ENCODE measurements around the gene CD22. TPM values are rescaled to one million over a fixed set of nuclear protein-coding genes. Genes with fewer than 3 reads are reported as not detected.
A peak's percentile ranks its signal among the peaks of the same experiment; 100 is the strongest.

Gene CD22
- total and polyA plus RNA-seq, 10 of the 15 experiments (the other 5 are each of a cell fraction or from before 2014, with no cell fraction given) = 23.0 to 344 (median 181) TPM

GRCh38 chr19:35352448-35353304 is 23.7 kb downstream of the CD22 start (continued):
- TF ChIP-seq CEBPZ (IDR thresholded peaks at IDR 0.05; ENCODE audit: low read depth, low read length) (no peak), NKRF (conservative IDR thresholded peaks at IDR 0.05) (0 out of 2 replicates have a peak, but pooled peaks have one; percentile 41), BACH1 (IDR thresholded peaks at IDR 0.05; ENCODE audit: borderline replicate concordance) (no peak), POLR2A (IDR thresholded peaks at IDR 0.05; ENCODE audit: low read depth, low read length) (peak; percentile 33; the same call in 1 of the 2 replicates), CBFB (IDR thresholded peaks at IDR 0.05; ENCODE audit: low read depth) (no peak), MEF2B (IDR thresholded peaks at IDR 0.05; ENCODE audit: partially characterized antibody, poor library complexity, severe bottlenecking) (peak; percentile 83), ZBTB4 (CRISPR knock-in tag; IDR thresholded peaks at IDR 0.05) (no peak), ATF2 (IDR thresholded peaks at IDR 0.05; ENCODE audit: low read length) (no peak), NR2F1 (conservative IDR thresholded peaks at IDR 0.05) (peak; percentile 48), PBX3 (IDR thresholded peaks at IDR 0.05; ENCODE audit: insufficient replicate concordance, low read depth, low read length) (no peak), PML (IDR thresholded peaks at IDR 0.05; ENCODE audit: low read length) (no peak), FOXM1 (IDR thresholded peaks at IDR 0.05; ENCODE audit: low read depth, low read length) (peak; percentile 67; the same call in 1 of the 2 replicates), SIN3A (IDR thresholded peaks at IDR 0.05; ENCODE audit: low read depth, low read length) (no peak), GABPA (IDR thresholded peaks at IDR 0.05; ENCODE audit: low read depth) (no peak), SP1 (IDR thresholded peaks at IDR 0.05; ENCODE audit: low read depth, low read length) (no peak), SREBF1 (IDR thresholded peaks at IDR 0.05; ENCODE audit: low read length) (no peak), IKZF2 (IDR thresholded peaks at IDR 0.05) (peak; percentile 81 to 86), MEF2A (IDR thresholded peaks at IDR 0.05; ENCODE audit: insufficient read depth, low read depth, low read length) (peak; percentile 60; the same call in 1 of the 2 replicates)
